Measurements from ENCODE around the gene MEGF11.

MEGF11 gene

DNA sequence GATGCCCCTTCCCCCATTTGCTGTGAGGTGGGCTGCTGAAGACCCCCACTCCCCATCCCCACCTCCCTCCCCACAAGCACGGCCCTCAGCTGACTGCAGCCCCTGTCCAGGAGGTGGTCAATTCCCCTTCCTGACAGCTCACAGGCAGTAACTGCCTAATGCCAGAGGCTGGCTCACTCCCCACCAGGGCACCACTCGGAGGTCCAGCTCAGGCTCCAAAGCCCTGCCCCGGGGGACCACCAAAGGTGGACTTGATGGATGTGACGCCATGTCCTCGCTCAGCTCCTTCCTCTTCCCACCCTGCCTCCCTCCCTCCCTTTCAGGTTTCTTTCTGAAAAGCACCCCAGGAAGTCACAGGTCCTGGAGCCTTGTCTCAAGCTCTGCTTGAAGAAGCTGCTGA, 82.8 kb downstream of the MEGF11 start:
- peaks cover 40% of the 10 kb centered on the region for H3K27me3 Mint-ChIP-seq
- H3K36me3 Mint-ChIP-seq, result no peaks in the 10 kb centered on the region
- CTCF ChIA-PET, result no interaction called here
- H3K4me1 Mint-ChIP-seq, result no peaks in the 10 kb centered on the region
- H3K9me3 Mint-ChIP-seq, result no peaks in the 10 kb centered on the region
- H3K4me3 Mint-ChIP-seq, result no peak overlapping the region
- H3K27ac Mint-ChIP-seq, result no peak overlapping the region
- no peak for DNase-seq

DNA sequence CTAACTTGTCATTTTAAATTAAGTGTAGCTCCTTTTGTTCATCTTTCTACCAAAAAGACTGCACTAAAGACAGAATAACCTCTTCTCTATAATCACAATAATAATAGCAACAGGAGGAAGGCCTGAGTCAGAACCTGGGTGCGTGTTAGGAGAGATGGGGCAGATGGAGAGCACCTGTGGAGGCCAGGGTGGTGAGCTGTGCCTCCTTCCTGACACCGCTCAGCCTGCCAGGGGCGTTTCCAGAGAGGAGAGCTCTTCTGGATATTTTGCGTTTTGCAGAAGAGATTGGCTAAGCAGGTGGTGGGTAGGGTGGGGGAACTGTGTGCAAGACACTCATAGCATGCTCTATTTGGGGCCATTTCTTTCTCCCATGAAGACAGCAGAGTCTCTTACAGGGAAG, 83.5 kb downstream of the MEGF11 start:
- H3K4me1 Mint-ChIP-seq, result no peaks in the 10 kb centered on the region
- DNase-seq, result no peak
- CTCF ChIA-PET, result interaction anchor here (0.8 kb wide), 1 partner anchor 9 kb away, joined by 3 read pairs; no protein-coding TSS in a partner anchor
- peaks cover 41% of the 10 kb centered on the region for H3K27me3 Mint-ChIP-seq
- H3K27ac Mint-ChIP-seq, result no peak overlapping the region
- no peaks in the 10 kb centered on the region for H3K36me3 Mint-ChIP-seq
- no peaks in the 10 kb centered on the region for H3K9me3 Mint-ChIP-seq
- no peak overlapping the region for H3K4me3 Mint-ChIP-seq

DNA sequence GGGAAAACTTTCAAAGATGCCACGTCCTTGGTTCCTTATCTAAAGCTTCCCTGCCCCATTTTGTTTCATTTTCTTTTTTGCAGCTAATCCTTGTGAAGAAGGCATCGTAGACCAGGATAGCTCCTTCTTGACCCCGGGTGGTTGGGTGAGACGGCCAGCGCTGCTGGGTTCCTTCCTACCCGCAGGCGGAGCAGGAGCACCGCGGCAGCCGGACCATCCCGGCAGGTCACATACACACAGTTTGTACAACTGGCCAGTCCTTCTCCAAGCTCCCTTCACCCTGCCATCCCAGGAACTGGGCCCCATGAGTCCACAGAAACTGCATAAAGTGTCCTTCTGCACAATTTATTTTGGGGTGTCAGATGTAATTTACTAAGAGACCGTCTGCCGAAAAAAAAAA, 83.9 kb downstream of the MEGF11 start:
- no peak for DNase-seq
- H3K4me1 Mint-ChIP-seq, result no peaks in the 10 kb centered on the region
- peaks cover 41% of the 10 kb centered on the region for H3K27me3 Mint-ChIP-seq
- CTCF ChIA-PET, result interaction anchor here (0.8 kb wide), 1 partner anchor 9 kb away, joined by 3 read pairs; no protein-coding TSS in a partner anchor
- H3K9me3 Mint-ChIP-seq, result no peaks in the 10 kb centered on the region
- no peak overlapping the region for H3K4me3 Mint-ChIP-seq
- H3K27ac Mint-ChIP-seq, result no peak overlapping the region
- no peaks in the 10 kb centered on the region for H3K36me3 Mint-ChIP-seq

DNA sequence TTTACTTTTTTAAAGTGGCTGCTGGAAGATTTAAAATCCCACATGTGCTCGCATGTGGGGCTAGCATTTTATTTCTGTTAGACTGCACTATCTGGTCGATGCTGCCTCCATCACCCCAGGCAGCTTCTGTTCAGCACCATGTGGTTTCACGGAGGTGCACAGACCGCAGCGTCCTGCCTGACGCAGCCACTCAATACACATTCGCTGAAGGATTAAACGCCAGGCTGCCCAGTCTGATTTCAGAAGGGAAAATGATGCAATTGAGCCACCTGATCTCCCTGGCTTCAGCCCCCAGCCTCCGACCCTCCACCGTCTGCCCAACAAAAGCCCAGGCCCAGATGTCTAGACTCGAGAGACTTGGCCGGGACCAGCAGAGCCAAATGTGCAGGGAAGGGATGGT, 84.5 kb downstream of the MEGF11 start:
- peaks cover 36% of the 10 kb centered on the region for H3K27me3 Mint-ChIP-seq

DNA sequence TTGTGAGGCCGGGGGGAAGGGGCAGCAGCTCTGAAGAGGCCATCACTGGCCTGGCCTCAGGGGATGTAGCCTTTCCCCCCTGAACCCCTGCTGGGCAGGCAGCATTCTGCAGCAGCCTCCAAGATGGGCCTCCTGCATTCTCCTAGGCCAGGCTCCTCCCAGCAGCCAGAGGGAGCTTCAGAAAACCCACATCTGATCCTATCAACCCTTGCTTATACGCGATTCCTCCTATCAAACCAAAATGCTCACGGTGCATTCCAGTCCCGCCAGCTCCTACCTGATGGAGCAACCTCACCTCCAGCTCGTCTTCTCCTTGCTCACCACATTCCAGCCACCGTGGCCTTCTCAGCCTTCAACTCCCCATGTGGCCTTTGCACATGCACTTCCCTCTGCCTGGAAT, 85.7 kb downstream of the MEGF11 start:
- H3K9me3 Mint-ChIP-seq, result no peaks in the 10 kb centered on the region
- no peak overlapping the region for H3K27ac Mint-ChIP-seq
- DNase-seq, result no peak
- H3K4me1 Mint-ChIP-seq, result no peaks in the 10 kb centered on the region
- peaks cover 34% of the 10 kb centered on the region for H3K27me3 Mint-ChIP-seq
- CTCF ChIA-PET, result interaction anchor here (0.7 kb wide), 1 partner anchor 19 kb away, joined by 3 read pairs; no protein-coding TSS in a partner anchor
- H3K4me3 Mint-ChIP-seq, result no peak overlapping the region
- no peaks in the 10 kb centered on the region for H3K36me3 Mint-ChIP-seq

More for the DNA sequence above, 84.5 kb downstream of the MEGF11 start:
- H3K36me3 Mint-ChIP-seq, result no peaks in the 10 kb centered on the region
- CTCF ChIA-PET, result no interaction called here
- no peak overlapping the region for H3K4me3 Mint-ChIP-seq
- no peak overlapping the region for H3K27ac Mint-ChIP-seq
- no peaks in the 10 kb centered on the region for H3K9me3 Mint-ChIP-seq
- H3K4me1 Mint-ChIP-seq, result no peaks in the 10 kb centered on the region
- DNase-seq, result no peak

DNA sequence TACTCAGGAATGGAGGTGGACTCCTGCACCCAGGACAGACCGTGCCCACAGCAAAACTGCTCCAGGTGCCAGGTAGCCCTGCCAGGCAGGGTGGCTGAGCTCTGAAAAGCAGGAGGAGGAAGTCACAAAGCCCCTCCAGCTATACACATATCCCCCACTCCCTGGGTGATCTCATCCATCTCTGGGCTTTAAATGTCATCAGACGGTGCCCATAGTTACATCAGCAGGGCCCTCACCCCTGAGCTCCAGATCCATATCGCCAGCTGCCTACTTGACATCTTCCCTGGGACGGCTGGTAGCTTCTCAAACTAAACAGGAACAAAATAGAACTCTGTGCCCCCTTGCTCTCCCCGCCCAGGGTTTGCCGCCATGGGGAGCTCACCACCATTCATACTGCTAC, 87.7 kb downstream of the MEGF11 start:
- CTCF ChIA-PET, result no interaction called here
- Mint-ChIP-seq H3K27me3 (peaks cover 31% of the 10 kb centered on the region), H3K9me3 (no peaks in the 10 kb centered on the region), H3K36me3 (no peaks in the 10 kb centered on the region), H3K4me1 (no peaks in the 10 kb centered on the region), H3K27ac (no peak overlapping the region), H3K4me3 (no peak overlapping the region)
- no peak for DNase-seq

DNA sequence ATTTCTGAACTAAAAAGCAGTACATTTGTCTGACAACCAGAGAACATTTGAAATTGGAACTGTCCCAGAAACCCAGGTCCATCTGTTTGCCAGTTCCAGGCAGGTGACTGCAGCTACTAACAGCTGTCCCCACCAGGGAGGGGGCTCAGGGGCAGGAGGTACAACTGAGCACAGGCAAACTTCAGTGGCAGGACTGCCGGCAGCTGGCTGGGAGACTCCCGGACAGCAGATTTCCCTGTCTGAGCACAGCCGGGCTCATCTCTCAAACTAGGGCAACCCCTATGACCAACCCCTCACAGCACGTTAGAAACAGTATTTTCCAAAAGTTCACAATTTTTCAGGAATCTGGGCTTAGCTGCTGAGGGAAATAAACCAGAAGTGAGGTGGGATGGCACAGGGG, 88.8 kb downstream of the MEGF11 start:
- H3K27me3 Mint-ChIP-seq, result peaks cover 32% of the 10 kb centered on the region
- no peaks in the 10 kb centered on the region for H3K9me3 Mint-ChIP-seq
- no peaks in the 10 kb centered on the region for H3K36me3 Mint-ChIP-seq
- H3K4me1 Mint-ChIP-seq, result no peaks in the 10 kb centered on the region
- CTCF ChIA-PET, result no interaction called here
- H3K27ac Mint-ChIP-seq, result no peak overlapping the region
- no peak for DNase-seq
- no peak overlapping the region for H3K4me3 Mint-ChIP-seq

DNA sequence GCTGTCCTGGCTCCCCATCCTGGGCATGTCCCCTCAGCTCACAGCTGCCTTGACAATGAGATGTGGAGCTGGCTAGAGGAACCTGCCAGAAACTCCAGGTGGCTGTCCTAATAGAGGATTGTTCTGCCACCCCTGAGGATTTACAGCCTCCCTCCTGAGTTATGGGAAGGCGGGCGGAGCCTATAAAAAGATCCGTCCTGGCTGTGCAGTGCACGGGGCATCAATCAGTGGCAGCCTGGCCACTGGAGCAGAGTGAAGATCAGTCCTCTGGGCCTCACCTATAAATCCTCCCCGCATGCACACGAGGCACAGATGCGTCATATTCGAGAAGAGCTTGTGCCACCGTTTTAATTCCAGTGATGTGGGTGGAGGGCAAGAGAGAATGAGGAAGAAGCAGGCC, 90.0 kb downstream of the MEGF11 start:
- Mint-ChIP-seq H3K9me3 (no peaks in the 10 kb centered on the region), H3K27me3 (peaks cover 38% of the 10 kb centered on the region), H3K36me3 (no peaks in the 10 kb centered on the region), H3K4me3 (no peak overlapping the region), H3K4me1 (no peaks in the 10 kb centered on the region), H3K27ac (no peak overlapping the region)
- CTCF ChIA-PET, result no interaction called here
- DNase-seq, result no peak

DNA sequence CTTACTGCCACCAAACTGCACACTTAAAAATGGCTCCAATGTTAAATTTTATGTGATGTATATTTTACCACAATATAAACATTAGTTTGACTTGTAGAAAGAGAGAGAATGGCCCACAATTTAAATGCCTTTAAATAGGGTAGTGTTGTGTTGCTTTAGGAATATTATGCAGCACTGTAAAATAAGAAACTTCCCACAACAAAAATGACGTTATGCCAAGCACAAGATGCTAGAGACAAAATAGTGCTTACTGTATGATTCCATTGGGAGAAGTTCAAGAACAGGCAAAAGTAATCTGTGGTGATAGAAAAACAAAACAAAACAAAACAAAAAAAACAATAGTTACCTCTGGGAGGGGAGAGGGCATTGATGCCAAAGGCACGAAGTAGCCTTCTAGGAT, 91.3 kb downstream of the MEGF11 start:
- peaks cover 45% of the 10 kb centered on the region for H3K27me3 Mint-ChIP-seq
- H3K4me3 Mint-ChIP-seq, result no peak overlapping the region
- no peaks in the 10 kb centered on the region for H3K9me3 Mint-ChIP-seq
- H3K4me1 Mint-ChIP-seq, result no peaks in the 10 kb centered on the region
- H3K36me3 Mint-ChIP-seq, result no peaks in the 10 kb centered on the region
- CTCF ChIA-PET, result no interaction called here
- DNase-seq, result no peak
- no peak overlapping the region for H3K27ac Mint-ChIP-seq

DNA sequence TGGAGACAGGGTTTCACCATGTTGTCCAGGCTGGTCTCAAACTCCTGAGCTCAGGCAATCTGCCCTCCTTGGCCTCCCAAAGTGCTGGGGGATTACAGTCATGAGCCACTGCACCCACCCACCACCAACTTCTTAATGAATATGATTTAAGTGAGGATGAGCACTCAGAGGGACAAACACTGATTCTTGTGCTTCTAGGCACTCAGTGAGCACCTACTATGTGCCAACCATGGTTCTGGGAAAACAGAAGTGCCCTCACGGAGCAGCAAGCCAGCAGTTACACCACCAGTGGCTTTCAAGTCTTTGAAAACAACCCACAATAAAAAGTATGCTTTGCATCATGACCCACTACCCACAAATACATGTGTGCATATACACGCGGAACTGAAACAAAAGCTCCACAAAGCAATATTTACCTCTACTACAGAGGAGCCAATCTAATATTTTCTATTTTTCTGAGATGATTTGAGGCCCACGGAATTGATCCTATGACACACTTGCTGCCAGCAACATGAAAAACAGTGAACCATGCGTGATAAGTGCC, 91.9 kb downstream of the MEGF11 start:
- CTCF ChIA-PET, result interaction anchor here (1.0 kb wide), 1 partner anchor 8 kb away, joined by 3 read pairs; no protein-coding TSS in a partner anchor
- Mint-ChIP-seq H3K4me3 (no peak overlapping the region), H3K27ac (no peak overlapping the region), H3K4me1 (no peaks in the 10 kb centered on the region), H3K27me3 (peaks cover 47% of the 10 kb centered on the region), H3K36me3 (no peaks in the 10 kb centered on the region), H3K9me3 (no peaks in the 10 kb centered on the region)
- DNase-seq, result no peak

DNA sequence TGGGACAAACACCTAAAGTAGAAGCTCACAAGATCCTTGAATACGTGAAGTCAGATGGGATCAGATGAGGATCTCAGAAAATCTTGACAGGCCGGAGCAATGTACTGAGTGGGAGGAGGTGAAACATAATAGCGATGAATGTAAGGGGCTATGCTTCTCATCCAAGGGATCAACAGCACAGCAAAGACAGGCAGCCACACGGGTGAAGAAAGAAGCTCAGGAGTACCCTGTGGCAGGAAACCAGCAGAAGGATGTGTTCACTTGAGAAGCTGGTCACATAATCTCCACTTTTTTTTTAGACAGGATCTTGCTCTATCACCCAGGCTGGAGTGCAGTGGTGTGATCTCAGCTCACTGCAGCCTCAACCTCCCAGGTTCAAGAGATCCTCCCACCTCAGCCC, 92.4 kb downstream of the MEGF11 start:
- no peak overlapping the region for H3K27ac Mint-ChIP-seq
- DNase-seq, result no peak

DNA sequence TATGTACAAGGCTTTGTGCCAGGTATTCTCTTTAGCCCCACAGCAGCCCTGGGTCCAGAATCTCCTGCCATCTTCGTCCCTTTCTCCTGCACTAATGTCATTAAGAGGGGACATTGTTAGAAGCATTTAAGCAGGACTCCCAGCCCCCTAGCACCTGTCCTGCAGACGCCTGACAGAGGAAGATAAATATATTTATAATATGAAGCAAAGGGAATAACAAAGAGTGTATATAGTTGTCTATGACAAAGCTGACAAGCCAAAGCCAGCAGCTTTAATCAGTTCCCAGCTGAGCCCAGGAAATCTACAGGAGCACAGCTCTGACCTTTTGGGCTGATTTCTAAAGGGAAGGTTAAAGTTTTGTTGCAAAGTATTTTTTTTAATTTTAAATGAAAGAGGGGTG, 96.0 kb downstream of the MEGF11 start:
- no peak overlapping the region for H3K4me3 Mint-ChIP-seq
- H3K9me3 Mint-ChIP-seq, result no peaks in the 10 kb centered on the region
- no peak for DNase-seq
- CTCF ChIA-PET, result no interaction called here
- H3K27me3 Mint-ChIP-seq, result peaks cover 49% of the 10 kb centered on the region
- H3K4me1 Mint-ChIP-seq, result no peaks in the 10 kb centered on the region
- H3K36me3 Mint-ChIP-seq, result no peaks in the 10 kb centered on the region
- no peak overlapping the region for H3K27ac Mint-ChIP-seq

More for the DNA sequence above, 92.4 kb downstream of the MEGF11 start:
- Mint-ChIP-seq H3K27me3 (peaks cover 50% of the 10 kb centered on the region), H3K4me3 (no peak overlapping the region), H3K36me3 (no peaks in the 10 kb centered on the region), H3K4me1 (no peaks in the 10 kb centered on the region), H3K9me3 (no peaks in the 10 kb centered on the region)
- CTCF ChIA-PET, result interaction anchor here (1.0 kb wide), 1 partner anchor 9 kb away, joined by 3 read pairs; no protein-coding TSS in a partner anchor

DNA sequence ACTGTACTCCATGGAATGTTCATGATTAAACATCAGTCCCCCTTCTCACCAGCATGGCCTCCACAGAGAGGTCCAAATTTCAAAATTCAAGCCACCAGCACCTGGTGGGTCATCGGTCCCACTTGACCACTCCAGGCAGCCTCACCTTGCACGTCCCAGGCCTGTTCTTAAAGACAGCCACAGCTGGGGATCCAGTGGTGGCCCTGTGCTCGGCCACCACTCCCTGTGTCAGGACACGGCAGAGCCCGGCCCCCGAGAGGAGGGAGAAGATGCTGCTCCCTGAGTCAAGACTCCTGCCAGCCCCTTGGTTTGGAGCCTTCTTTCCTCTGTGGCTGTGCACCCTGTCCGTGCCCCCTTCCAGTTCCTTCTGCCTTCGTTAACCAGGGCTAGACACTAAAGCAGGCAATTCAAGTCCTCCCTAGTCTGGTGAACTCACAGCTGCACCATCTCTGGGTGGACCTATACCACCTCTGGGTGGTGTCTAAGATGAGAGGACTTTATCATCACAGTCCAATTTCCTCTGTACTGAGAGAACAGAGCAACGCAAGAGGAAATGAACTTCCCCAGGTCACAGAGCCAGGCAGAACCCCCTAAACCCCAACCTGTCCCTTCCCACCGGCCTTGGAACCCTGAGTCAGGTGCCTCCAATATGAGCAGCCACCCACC, 97.1 kb downstream of the MEGF11 start:
- Mint-ChIP-seq H3K4me3 (no peak overlapping the region), H3K27ac (no peak overlapping the region)

DNA sequence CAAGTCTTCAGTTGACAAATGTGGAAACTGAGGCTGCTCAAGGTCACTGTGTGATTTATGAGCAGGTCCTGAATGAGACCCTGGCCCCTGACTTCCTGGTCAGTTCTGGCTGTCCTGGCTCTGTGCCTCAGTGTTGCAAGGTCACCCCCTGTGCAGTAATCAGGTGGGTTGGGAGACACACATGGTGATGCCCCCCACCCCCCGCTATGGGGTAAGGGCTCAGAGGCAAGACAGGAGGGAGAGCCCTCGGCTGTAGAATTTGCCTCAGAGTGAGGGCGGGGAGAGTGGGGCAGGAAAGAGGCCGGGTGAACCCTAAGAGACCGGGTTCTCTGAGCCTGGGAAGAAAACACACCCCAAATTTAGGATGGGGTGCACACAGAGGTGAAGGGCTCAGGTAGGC, 98.5 kb downstream of the MEGF11 start:
- no peak overlapping the region for H3K27ac Mint-ChIP-seq
- no peaks in the 10 kb centered on the region for H3K4me1 Mint-ChIP-seq
- H3K36me3 Mint-ChIP-seq, result no peaks in the 10 kb centered on the region
- CTCF ChIA-PET, result no interaction called here
- peaks cover 49% of the 10 kb centered on the region for H3K27me3 Mint-ChIP-seq
- H3K4me3 Mint-ChIP-seq, result no peak overlapping the region
- no peaks in the 10 kb centered on the region for H3K9me3 Mint-ChIP-seq
- DNase-seq, result no peak

More for the DNA sequence above, 97.1 kb downstream of the MEGF11 start:
- peaks cover 50% of the 10 kb centered on the region for H3K27me3 Mint-ChIP-seq
- no peaks in the 10 kb centered on the region for H3K4me1 Mint-ChIP-seq
- no peaks in the 10 kb centered on the region for H3K9me3 Mint-ChIP-seq
- no peaks in the 10 kb centered on the region for H3K36me3 Mint-ChIP-seq
- CTCF ChIA-PET, result no interaction called here
- no peak for DNase-seq

DNA sequence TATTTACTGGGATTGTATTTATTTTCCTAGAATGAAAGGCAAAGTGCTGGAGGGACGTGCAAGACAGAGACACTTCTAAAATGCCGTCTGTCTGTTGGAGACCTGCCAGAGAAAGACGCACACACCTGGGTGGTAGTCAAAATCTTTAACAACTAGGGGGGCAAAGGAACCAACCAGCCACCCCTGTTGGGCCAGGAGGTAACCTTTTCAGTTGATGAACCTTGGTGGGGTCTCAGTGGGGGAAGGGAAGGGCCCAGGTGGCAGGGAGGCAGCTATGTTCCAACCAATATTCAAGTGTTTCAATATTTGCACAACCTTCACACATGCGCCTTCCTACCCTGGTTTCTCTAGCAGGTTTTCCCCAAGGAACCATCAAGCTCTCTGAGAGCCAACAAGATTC, 99.0 kb downstream of the MEGF11 start:
- Mint-ChIP-seq H3K36me3 (no peaks in the 10 kb centered on the region), H3K4me3 (no peak overlapping the region), H3K27me3 (peaks cover 47% of the 10 kb centered on the region), H3K9me3 (no peaks in the 10 kb centered on the region), H3K27ac (no peak overlapping the region), H3K4me1 (no peaks in the 10 kb centered on the region)
- no peak for DNase-seq
- CTCF ChIA-PET, result no interaction called here
